22Rv1 (cell line): ENCODE measurements around the gene GALNT7.
A peak's percentile ranks its signal among the peaks of the same experiment; 100 is the strongest.

ENCODE experiments used
- H3K27ac ChIP-seq: fragments of 450-650 bp; 2 replicates; pipeline ENCODE4 v1.5.1; 2017
- CTCF ChIP-seq: fragments of 450-650 bp; IDR thresholded peaks from 2 replicates; pipeline ENCODE4 v1.5.1; 2017; ENCODE audit warnings: mild to moderate bottlenecking
- ZFX ChIP-seq: fragments of 450-650 bp; IDR thresholded peaks from 2 replicates; pipeline ENCODE4 v1.6.1; 2017; ENCODE audit warnings: antibody characterized with exemption, borderline replicate concordance

GALNT7 gene

GRCh38 chr4:173293663-173294062, 125.1 kb downstream of the GALNT7 start:
- TF ChIP-seq ZFX: no peak
- TF ChIP-seq CTCF: no peak
- H3K27ac ChIP-seq: no peak overlapping the region

- no peak overlapping the region for H3K27ac ChIP-seq
- no peak for TF ChIP-seq CTCF
- TF ChIP-seq ZFX: no peak
Measured at GRCh38 chr4:173294444-173294843, 125.8 kb downstream of the GALNT7 start.

DNA sequence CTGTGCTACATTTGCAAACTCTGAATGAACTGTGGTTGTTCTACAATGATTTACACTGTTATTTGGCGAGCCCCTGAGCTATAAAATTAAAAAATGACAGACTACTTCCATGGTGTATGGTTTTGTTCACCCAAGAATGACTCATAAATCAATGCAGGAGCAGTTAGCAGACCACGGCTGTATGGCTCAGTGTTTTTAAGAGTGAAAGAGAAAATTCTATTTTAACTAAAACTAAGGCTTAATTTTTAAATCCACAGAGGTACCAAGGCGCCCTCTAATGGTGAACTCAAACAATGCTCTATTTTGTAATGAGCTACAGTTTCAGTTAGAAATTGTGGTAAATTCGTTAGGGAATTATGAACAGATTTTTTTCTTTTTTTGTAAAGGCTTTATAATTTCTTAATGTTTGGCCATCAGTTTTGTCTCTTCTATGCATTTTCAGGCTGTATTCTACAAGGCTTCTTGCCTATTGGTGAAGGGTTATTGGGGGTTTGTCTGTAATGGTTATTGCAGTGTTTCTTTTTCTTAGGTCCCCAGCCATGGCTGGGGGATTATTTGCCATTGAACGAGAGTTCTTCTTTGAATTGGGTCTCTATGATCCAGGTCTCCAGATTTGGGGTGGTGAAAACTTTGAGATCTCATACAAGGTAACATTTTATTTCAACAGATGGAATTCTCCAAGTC, 133.0 kb downstream of the GALNT7 start:
- H3K27ac ChIP-seq: no peak overlapping the region
- TF ChIP-seq ZFX: no peak
- TF ChIP-seq CTCF: no peak

GRCh38 chr4:173307778-173308177, 139.2 kb downstream of the GALNT7 start:
- TF ChIP-seq ZFX: no peak
- no peak for TF ChIP-seq CTCF
- no peak overlapping the region for H3K27ac ChIP-seq

DNA sequence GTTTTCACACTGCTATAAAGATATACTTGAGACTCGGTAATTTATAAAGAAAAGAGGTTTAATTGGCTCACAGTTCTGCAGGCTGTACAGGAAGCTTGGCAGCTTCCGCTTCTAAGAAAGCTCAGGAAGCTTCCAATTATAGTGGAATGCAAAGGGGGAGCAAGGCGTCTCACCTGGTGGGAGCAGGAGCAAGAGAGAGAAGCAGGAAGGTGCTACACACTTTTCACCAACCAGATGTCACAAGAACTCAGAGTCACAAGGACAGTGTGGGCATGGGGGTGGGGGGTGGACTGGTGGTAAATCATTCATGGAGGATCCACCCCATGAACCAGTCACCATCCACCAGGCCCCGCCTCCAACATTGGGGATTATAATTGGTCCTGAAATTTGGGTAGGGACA, 142.8 kb downstream of the GALNT7 start:
- peak overlapping the region; percentile 97 for H3K27ac ChIP-seq
- no peak for TF ChIP-seq ZFX
- no peak for TF ChIP-seq CTCF

GRCh38 chr4:173314715-173315114, 146.1 kb downstream of the GALNT7 start:
- no peak for TF ChIP-seq ZFX
- TF ChIP-seq CTCF: no peak
- peak overlapping the region; percentile 97 for H3K27ac ChIP-seq

DNA sequence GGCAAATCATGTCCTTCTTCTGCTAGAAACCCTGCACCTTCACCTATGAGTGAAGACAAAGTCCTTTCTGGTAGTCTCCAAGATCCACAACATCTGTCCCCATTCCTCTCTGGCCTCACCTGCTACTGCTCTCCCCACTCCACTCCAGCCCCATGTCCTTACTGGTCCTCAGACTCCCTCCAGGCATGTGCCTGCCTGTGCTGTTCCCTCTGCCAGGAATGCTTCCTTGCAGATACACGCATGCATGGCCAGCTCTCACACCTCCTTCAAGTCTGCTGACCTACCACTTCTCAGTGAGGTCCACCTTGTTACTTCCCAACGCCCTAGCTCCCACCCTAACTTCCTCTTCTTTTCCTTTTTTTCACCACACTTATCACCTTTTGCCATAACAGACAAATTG, 147.4 kb downstream of the GALNT7 start:
- TF ChIP-seq ZFX (no peak), CTCF (no peak)
- peak overlapping the region; percentile 97 for H3K27ac ChIP-seq
